Measurements from ENCODE around the gene DLGAP1. TPM values are rescaled to one million over a fixed set of nuclear protein-coding genes. Genes with fewer than 3 reads are reported as not detected.

DLGAP1 gene
- total RNA-seq, 1 donor from 2014 or later, result 7.7 TPM

- no peak overlapping the region for H3K4me3 Mint-ChIP-seq (ENCODE audit: unreplicated experiment)
- no peak for DNase-seq (ENCODE audit: low spot score)
- no peaks in the 10 kb centered on the region for H3K36me3 Mint-ChIP-seq (ENCODE audit: low read depth)
- no peaks in the 10 kb centered on the region for H3K27me3 Mint-ChIP-seq (ENCODE audit: low read depth)
- no peak overlapping the region for H3K27ac Mint-ChIP-seq (ENCODE audit: unreplicated experiment)
- no peaks in the 10 kb centered on the region for H3K9me3 Mint-ChIP-seq (ENCODE audit: low read depth)
- peaks cover 10% of the 10 kb centered on the region for H3K4me1 Mint-ChIP-seq (ENCODE audit: low read depth)
- TF ChIP-seq CTCF (IDR thresholded peaks at IDR 0.05), result no peak
Observed at GRCh38 chr18:3919396-3920061, 535.6 kb downstream of the DLGAP1 start.

- Mint-ChIP-seq H3K36me3 (ENCODE audit: low read depth) (no peaks in the 10 kb centered on the region), H3K27me3 (ENCODE audit: low read depth) (no peaks in the 10 kb centered on the region), H3K4me1 (ENCODE audit: low read depth) (peaks cover 18% of the 10 kb centered on the region), H3K9me3 (ENCODE audit: low read depth) (no peaks in the 10 kb centered on the region), H3K4me3 (ENCODE audit: unreplicated experiment) (no peak overlapping the region), H3K27ac (ENCODE audit: unreplicated experiment) (no peak overlapping the region)
- no peak for TF ChIP-seq CTCF (IDR thresholded peaks at IDR 0.05)
- DNase-seq (ENCODE audit: low spot score), result no peak
Observed at GRCh38 chr18:3916082-3916481, 539.0 kb downstream of the DLGAP1 start.

GRCh38 chr18:3914833-3915610 is 540.1 kb downstream of the DLGAP1 start:
- Mint-ChIP-seq H3K4me3 (ENCODE audit: unreplicated experiment) (no peak overlapping the region), H3K27ac (ENCODE audit: unreplicated experiment) (no peak overlapping the region), H3K27me3 (ENCODE audit: low read depth) (no peaks in the 10 kb centered on the region), H3K36me3 (ENCODE audit: low read depth) (no peaks in the 10 kb centered on the region), H3K9me3 (ENCODE audit: low read depth) (no peaks in the 10 kb centered on the region), H3K4me1 (ENCODE audit: low read depth) (peaks cover 12% of the 10 kb centered on the region)
- TF ChIP-seq CTCF (IDR thresholded peaks at IDR 0.05), result no peak
- no peak for DNase-seq (ENCODE audit: low spot score)

- DNase-seq (ENCODE audit: low spot score), result no peak
- TF ChIP-seq CTCF (IDR thresholded peaks at IDR 0.05), result no peak
- Mint-ChIP-seq H3K27ac (ENCODE audit: unreplicated experiment) (no peak overlapping the region), H3K9me3 (ENCODE audit: low read depth) (no peaks in the 10 kb centered on the region), H3K36me3 (ENCODE audit: low read depth) (no peaks in the 10 kb centered on the region), H3K4me3 (ENCODE audit: unreplicated experiment) (no peak overlapping the region), H3K4me1 (ENCODE audit: low read depth) (peaks cover 12% of the 10 kb centered on the region), H3K27me3 (ENCODE audit: low read depth) (no peaks in the 10 kb centered on the region)
Observed at GRCh38 chr18:3914109-3914508, 541.0 kb downstream of the DLGAP1 start.

GRCh38 chr18:3912705-3913104 is 542.4 kb downstream of the DLGAP1 start:
- H3K27me3 Mint-ChIP-seq (ENCODE audit: low read depth), result no peaks in the 10 kb centered on the region
- no peak for TF ChIP-seq CTCF (IDR thresholded peaks at IDR 0.05)
- H3K27ac Mint-ChIP-seq (ENCODE audit: unreplicated experiment), result peak overlapping the region; percentile 53
- no peak overlapping the region for H3K4me3 Mint-ChIP-seq (ENCODE audit: unreplicated experiment)
- peaks cover 12% of the 10 kb centered on the region for H3K4me1 Mint-ChIP-seq (ENCODE audit: low read depth)
- H3K9me3 Mint-ChIP-seq (ENCODE audit: low read depth), result no peaks in the 10 kb centered on the region
- H3K36me3 Mint-ChIP-seq (ENCODE audit: low read depth), result no peaks in the 10 kb centered on the region
- no peak for DNase-seq (ENCODE audit: low spot score)
